NCI-H1694 treated with DMSO at 0.1 percent for 48 hours (cell line): Measurements from ENCODE around the gene DCAF4.
"Not testable (repeated sequence)": the region's sequence is repeated elsewhere in the genome, so short reads cannot be mapped to it uniquely, and the experiment has no call there.

ENCODE experiments used
- DNase-seq: peaks from one replicate; lab custom pipeline; 2025; lab: John Stamatoyannopoulos, UW

DCAF4 gene

DNA sequence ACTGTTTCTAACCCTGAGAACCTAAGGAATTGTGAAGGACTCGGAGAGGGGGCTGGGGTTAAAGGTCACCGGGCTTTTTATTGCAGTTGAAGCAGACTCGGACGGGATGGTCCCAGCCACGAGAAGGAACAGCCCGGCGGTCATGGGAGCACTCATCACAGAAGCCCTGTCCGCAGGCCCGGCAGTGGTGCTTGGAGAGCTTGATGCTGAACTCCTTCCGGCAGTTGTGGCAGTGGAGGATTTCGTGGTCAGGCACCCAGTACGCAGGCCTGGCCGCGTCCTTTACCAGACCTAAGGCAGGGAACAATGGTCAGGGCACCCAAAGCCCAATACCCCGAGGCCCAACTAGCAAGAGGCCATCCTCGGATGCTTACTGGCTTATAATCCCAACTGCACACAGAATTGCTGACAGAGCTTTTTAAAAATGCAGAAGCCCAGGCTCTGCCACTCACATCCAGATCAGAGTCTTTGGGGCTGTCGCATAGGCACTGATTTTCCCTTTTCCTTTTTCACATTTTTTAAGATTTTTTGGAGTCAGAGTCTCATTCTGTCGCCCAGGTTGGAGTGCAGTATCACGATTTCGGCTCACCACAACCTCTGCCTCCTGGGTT is 44.7 kb downstream of the DCAF4 start:
- DNase-seq, result no peak

DNA sequence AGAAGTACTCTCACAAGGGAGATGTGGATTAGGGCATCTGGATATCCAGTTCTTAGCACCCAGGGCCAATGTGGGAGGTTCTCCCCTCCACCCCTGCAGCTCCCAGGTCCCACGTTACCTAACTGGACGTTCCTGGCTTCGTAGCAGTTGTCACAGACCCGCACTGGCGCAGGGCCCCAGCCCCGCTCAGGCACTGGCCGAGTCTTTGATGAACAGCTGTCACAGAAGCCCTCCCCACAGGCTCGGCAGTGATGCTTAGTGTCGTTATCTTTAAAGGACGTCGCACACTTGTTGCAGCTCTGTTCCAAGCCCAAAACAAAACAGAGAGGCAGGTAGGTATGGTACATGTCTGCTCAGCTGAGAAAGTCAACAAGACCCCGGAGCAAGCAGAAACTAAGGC is 48.4 kb downstream of the DCAF4 start:
- no peak for DNase-seq

DNA sequence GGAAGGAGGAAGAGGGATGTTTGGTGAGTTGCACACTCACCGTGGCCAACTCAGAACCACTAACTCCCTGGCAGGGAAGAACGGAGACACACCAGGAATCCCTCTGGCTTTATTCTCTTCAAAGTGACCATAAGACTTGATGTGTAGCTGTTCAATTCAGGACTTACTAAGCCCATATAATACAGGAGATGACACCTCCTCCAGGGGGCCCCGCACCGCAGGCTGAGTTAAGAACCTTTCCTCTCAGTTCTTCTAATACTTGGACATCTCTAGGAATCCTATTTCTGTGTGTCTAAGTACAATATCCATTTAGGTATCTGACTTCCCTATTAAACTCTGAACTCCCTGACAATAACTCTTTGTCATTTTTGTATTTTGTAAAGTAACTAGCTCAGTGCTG is 49.5 kb downstream of the DCAF4 start:
- DNase-seq, result no peak

DNA sequence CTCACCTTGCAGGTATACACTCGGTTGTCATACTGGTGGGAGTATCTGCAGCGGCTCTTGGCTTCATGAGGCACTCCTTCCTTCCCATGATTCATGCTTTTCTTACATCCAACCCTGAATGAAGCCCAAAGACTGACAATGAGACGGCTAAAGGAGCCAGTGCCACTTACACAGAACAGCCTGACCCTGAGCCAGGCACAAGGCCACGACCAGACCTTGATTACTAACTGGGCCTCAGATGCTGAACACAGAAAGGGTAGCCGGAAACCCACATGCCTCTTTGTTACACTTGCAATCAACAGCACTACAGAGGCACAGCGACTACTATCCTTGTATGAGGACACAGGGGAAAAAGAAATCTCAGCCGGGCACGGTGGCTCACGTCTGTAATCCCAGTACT is 52.6 kb downstream of the DCAF4 start:
- DNase-seq, result no peak

DNA sequence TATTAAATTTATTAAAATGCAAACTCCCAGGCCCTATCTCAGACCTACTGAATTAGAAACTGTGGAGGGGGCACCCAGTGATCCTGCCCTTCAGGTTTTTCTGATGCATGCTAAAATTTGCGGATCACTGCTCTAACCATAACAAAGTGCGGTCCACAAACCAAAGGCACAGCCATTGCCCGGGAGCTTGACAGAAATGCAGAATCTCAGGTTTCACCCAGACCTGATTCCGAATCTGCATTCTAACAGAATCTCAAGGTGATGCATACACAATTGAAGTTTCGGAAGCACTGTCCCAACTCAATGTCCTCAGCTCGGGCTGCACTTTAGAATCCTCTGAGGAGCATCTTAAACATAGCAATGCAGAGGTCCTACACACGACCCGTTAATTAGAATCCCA is 54.6 kb downstream of the DCAF4 start:
- DNase-seq, result no peak

DNA sequence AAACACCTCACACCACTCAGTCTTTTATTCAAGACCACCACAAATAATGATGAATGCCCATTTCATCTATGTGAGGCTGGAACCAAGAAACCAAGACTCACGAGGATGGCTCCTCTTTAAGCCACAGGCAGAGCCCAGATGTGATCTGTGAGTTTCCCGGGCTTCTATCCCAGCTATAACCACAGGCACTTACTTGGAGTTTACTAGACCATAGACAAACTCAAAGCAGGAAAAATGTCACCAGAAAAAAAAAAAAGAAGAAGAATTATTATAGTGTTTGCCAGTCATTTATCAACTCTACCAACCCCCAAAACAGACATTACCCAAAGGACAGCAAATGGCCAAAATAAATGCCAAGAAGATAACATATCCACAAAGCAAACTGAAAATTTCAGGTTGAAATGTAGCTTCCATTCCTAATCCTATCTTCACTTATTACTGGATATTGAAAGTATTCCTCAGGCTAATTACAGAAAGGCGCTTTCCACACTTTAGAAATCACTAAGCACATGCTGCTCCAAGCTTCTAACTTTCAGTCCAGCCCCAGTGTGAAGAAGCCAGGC is 56.0 kb downstream of the DCAF4 start:
- no peak for DNase-seq

DNA sequence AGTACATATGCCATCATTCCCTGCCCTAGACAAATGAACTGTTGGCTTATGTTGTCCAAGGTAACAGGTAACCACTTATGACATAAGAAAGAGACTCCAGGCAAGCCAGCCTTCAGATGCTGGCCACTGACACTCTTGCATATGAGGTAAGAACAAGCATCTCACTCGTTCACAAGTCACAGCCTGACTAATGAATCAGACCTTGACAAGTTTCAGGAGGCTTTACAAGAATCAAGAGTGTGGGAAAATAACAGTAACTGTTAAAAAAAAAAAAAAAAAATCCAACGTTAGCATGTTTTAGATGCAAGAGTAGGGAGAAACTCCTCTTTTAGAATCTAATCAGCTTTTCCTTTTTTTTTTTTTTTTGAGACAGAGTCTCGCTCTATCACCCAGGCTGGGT is 60.0 kb downstream of the DCAF4 start:
- no peak for DNase-seq

DNA sequence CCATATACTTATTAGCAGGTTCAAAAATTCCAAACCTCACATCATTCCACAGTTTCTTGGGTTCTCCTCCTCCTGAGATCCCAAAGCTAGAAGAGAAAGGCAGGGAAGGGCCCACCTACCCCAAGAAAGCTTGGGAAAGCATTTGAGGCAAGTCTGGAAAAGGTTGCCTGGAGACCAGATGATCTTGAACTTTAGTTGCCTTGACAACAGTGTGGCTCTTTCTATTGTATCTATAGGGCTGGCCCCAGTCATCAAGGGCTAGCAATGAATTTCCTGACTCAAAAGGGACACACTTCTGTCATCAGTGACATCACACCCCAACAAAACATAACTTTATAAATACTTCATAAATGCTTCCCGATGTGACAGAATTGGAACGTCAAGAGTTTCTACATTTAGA is 60.6 kb downstream of the DCAF4 start:
- DNase-seq, result no peak

DNA sequence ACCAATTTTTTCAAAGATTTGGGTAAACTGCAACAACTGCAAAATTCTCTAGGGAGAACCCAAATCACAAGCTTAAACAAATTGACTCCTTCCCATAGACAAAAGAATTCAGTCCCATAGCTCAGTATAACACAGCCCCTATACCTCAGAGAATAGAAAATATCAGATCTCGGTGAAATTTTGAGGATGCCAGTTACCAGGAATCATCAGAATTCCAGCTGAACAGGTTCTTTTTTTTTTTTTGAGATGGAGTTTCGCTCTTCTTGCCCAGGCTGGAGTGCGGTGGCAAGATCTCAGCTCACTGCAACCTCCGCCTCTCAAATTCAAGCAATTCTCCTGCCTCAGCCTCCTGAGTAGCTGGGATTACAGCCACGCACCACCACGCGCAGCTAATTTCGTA is 63.9 kb downstream of the DCAF4 start:
- DNase-seq, result no peak

DNA sequence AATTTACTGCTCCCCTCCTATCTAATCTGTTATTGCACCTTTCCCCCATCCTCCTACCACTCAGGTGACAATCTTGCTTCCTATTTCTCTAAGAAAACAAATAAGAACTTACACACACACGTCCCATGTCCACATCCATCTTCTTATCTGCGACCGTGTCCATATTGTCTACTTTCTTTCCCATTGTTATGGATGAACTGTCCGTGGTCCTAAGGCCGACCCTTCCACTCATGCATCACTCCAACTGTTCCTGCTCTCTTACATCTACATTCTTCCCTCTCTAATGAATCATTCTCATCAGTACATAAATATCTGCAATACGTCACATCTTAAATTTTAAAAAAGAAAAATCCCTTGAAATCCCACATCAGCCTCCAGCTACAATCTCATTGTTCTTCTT is 70.7 kb downstream of the DCAF4 start:
- no peak for DNase-seq

DNA sequence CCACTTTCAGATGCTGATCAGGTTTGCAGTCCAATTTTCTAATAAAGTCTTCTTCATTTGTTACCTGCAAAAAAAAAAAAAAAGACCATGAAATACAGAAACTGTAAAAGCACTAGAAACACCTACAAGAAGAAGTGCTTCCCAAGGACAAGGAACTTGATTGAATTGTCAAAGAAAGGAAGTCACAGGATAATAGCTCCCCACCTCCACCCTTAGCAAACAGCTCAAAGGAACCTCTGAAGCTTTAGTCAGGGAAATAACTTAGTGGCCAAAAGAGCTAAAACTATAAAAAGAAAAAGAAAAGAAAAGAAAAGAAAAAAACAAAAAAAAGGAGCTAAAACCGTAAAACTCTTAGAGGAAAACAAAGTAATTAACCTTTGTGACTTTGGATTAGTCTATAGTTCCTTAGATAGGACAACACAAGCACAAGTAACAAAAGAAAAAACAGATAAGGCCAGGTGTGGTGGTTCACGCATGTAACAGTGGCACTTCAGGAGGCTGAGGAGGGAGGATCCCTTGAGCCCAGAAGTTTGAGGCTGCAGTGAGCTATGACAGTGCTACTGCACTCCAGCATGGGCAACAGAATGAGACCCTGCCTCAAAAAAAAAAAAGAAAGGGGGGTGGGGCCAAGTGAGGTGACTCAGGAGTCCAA is 72.1 kb downstream of the DCAF4 start:
- no peak for DNase-seq

DNA sequence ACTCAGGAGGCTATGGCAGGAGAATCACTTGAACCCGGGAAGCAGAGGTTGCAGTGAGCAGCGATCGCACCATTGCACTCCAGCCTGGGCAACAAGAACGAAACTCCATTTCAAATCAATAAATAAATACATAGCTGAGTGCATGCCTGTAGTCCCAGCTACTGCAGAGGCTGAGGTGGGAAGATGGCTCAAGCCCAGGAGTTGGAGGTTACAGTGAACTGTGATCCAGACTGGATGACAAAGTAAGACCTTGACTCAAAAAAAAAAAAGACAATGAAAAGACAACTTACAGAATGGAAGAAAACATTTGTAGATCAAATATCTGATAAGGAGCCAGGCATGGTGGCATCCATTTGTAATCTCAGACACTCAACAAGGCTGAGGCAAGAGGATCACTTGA is 73.1 kb downstream of the DCAF4 start:
- DNase-seq, result no peak

DNA sequence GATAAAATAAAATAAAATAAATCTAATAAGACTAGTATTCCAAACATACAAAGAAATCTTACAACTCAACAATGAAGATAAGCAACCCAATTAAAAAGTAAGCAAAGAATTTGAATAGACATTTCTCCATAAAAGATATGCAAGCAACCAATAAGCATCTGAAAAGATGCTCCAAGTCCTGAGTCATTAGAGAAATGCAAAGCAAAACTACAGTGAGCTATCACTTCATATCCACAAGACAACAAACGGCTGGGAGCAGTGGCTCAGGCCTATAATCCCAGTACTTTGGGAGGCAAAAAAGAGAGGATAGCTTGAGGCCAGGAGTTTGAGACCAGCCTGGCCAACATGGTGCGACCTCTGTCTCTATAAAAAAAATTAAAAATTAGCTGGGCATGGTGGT is 73.8 kb downstream of the DCAF4 start:
- no peak for DNase-seq

DNA sequence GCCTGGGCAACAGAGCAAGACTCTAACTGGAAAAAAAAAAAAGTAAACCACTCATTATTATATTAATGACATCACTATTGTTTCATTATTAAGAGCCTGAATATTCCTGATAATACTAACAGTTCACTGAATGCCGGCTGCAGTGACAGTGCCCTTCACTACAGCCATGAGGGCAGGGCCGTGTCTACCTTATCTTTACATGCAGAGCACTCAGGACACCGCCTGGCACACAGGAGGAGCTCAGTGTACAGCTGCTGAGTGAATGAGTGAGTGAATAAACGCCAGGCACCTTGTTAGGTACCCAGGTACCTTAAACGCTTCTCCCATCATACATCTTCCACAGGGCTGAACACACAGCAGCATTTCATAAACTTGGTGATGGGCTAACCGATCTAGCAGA is 77.4 kb downstream of the DCAF4 start:
- DNase-seq, result no peak

DNA sequence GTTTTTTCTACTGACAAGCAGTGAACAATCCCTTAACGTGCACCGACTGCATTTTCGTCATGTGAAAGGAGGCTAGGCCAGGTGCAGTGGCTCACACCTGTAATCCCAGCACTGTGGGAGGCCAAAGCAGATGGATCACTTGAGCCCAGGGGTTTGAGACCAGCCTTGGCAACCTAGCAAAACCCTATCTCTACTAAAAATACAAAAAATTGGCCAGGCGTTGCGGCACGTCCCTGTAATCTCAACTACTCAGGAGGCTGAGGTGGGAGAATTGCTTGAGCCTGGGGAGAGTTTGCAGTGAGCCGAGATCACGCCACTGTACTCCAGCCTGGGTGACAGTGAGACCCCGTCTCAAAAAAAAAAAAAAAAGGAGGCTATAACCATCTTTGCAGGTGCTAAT is 78.4 kb downstream of the DCAF4 start:
- DNase-seq, result not testable (repeated sequence)

DNA sequence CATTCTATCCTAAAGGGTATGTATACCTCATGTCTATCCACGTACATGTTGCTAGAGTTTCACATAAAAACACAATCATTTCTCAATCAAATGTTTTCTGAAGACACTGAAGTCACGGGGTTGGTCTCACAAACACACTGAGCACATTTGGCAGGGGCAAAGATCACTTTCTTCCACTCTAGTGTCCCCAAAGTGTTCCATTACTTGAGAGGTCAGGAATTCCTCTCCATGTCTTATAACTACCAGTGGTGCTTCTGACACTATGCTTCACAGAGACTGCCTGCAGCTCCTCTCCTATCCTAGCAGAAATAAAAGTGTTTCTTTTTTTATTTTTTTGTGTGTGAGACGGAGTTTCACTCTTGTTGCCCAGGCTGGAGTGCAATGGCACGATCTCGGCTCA is 81.6 kb downstream of the DCAF4 start:
- DNase-seq, result no peak

DNA sequence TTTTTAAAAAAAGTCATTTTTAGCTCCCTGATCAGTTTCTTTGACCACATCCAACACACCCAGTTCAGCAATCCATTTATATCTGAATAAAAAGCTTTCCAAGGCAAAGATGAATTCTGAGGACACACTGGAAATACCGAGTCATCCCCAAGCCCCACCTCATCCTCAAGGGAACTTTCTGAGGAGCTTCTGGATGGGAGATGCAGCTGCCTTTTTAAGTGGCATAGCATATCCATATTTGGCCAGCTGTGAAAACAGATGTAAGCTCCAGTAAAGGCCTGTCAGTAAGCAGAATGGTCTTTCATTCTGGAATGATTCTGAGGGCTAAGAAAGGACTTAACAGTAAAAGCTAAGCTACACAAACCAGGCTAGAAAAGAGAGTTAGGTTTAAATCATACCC is 82.2 kb downstream of the DCAF4 start:
- no peak for DNase-seq
